H1 (cell line): ENCODE measurements around the gene TECPR2.

Experiments
- CEBPB ChIP-seq: IDR thresholded peaks from 2 replicates; pipeline ENCODE4 v1.6.1; 2012; ENCODE audit warnings: low read depth, low read length
- EGR1 ChIP-seq: IDR thresholded peaks from 2 replicates; pipeline ENCODE4 v1.6.1; 2011; ENCODE audit warnings: low read depth, low read length, borderline replicate concordance
- EP300 ChIP-seq, 2 experiments: IDR thresholded peaks; 1 replicate in 1 of 2; 2 replicates in 1 of 2; pipeline ENCODE4 v1.6.1; 2011 to 2012; ENCODE audit warnings: low read depth in 2 of 2, low read length in 2 of 2, mild to moderate bottlenecking in 2 of 2, borderline replicate concordance in 1 of 2, inconsistent platforms in 1 of 2, moderate library complexity in 1 of 2
- EZH2 ChIP-seq: fragments of 200-600 bp; sonication (generic); IDR thresholded peaks from 2 replicates; pipeline ENCODE4 v1.7.1; 2012; ENCODE audit warnings: low read depth, mild to moderate bottlenecking, moderate library complexity, low read length, inconsistent platforms; ENCODE audit not compliant: severe bottlenecking
- GTF2F1 ChIP-seq: IDR thresholded peaks from 2 replicates; pipeline ENCODE4 v1.6.1; 2012; ENCODE audit warnings: low read depth, low read length, improper control_type of control experiment, borderline replicate concordance
- MAFK ChIP-seq: IDR thresholded peaks from 2 replicates; pipeline ENCODE4 v1.6.1; 2012; ENCODE audit warnings: low read depth, mild to moderate bottlenecking, improper control_type of control experiment, low read length
- PHF8 ChIP-seq: fragments of 200-600 bp; sonication (generic); conservative IDR thresholded peaks from 2 replicates; pipeline ENCODE4 v1.7.1; 2012; ENCODE audit warnings: low read depth, mild to moderate bottlenecking, inconsistent platforms, low read length, moderate library complexity
- RXRA ChIP-seq: IDR thresholded peaks from 2 replicates; pipeline ENCODE4 v1.6.1; 2011; ENCODE audit warnings: low read depth, mild to moderate bottlenecking, low read length, moderate library complexity; ENCODE audit not compliant: insufficient read depth
- YY1 ChIP-seq: IDR thresholded peaks from 2 replicates; pipeline ENCODE4 v1.6.1; 2011; ENCODE audit warnings: low read depth, mild to moderate bottlenecking, low read length
- TF ChIP-seq, protein P1 (sequence below): IDR thresholded peaks from 2 replicates; pipeline ENCODE4 v1.6.1; 2011; ENCODE audit warnings: low read depth, mild to moderate bottlenecking, low read length; ENCODE audit not compliant: insufficient read depth
- TF ChIP-seq, protein P2 (sequence below), 3 experiments: IDR thresholded peaks; 1 replicate in 2 of 3; 2 replicates in 1 of 3; pipeline versions ENCODE4 v1.5.1 to v1.6.1; 2011; ENCODE audit warnings: low read length in 3 of 3, mild to moderate bottlenecking in 3 of 3, inconsistent platforms in 2 of 3, low read depth in 1 of 3, moderate library complexity in 1 of 3; ENCODE audit not compliant: insufficient read depth in 1 of 3; ENCODE audit errors: control extremely low read depth in 1 of 3
- TF ChIP-seq, protein P3 (sequence below): IDR thresholded peaks from 2 replicates; pipeline ENCODE4 v1.6.1; 2012; ENCODE audit warnings: inconsistent platforms

DNA sequence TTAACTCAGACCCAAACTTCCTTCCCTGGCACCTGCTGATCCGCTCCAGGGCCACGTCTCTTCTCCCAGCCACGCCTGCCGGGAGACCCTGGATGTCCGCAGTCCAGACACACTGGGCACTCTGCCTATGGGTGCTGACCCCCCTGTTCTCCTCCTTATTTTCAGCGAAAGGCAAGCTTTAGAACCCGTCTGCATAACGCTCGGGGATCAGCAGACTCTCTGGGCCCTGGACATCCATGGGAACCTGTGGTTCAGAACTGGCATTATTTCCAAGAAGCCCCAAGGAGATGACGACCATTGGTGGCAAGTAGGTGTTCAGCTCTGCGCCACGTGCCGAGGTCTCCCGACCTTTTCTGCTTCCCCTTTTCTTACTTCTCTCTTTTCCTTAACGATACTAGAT lies 82.9 kb downstream of the TECPR2 start:
- TF ChIP-seq GTF2F1 (no peak), PHF8 (no peak), EZH2 (no peak), YY1 (no peak), RXRA (no peak), EP300 (IDR thresholded peaks at IDR 0.05; ENCODE audit: borderline replicate concordance in 1 of 2, low read depth in 2 of 2, low read length in 2 of 2) (no peak), MAFK (no peak), CEBPB (no peak), EGR1 (no peak)
- TF ChIP-seq, protein P1, sequence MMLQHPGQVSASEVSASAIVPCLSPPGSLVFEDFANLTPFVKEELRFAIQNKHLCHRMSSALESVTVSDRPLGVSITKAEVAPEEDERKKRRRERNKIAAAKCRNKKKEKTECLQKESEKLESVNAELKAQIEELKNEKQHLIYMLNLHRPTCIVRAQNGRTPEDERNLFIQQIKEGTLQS = no peak
- TF ChIP-seq, protein P2, sequence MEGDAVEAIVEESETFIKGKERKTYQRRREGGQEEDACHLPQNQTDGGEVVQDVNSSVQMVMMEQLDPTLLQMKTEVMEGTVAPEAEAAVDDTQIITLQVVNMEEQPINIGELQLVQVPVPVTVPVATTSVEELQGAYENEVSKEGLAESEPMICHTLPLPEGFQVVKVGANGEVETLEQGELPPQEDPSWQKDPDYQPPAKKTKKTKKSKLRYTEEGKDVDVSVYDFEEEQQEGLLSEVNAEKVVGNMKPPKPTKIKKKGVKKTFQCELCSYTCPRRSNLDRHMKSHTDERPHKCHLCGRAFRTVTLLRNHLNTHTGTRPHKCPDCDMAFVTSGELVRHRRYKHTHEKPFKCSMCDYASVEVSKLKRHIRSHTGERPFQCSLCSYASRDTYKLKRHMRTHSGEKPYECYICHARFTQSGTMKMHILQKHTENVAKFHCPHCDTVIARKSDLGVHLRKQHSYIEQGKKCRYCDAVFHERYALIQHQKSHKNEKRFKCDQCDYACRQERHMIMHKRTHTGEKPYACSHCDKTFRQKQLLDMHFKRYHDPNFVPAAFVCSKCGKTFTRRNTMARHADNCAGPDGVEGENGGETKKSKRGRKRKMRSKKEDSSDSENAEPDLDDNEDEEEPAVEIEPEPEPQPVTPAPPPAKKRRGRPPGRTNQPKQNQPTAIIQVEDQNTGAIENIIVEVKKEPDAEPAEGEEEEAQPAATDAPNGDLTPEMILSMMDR (IDR thresholded peaks at IDR 0.05; ENCODE audit: control extremely low read depth in 1 of 3, insufficient read depth in 1 of 3, low read depth in 1 of 3, low read length in 3 of 3) = no peak
- TF ChIP-seq, protein P3, sequence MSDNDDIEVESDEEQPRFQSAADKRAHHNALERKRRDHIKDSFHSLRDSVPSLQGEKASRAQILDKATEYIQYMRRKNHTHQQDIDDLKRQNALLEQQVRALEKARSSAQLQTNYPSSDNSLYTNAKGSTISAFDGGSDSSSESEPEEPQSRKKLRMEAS = no peak
